Hematopoietic multipotent progenitor cell (in vitro differentiated cells): ENCODE measurements around the gene VNN1. TPM values are rescaled to one million over a fixed set of nuclear protein-coding genes. Genes with fewer than 3 reads are reported as not detected.

Experiments used
- total RNA-seq: library from RNA; depleted of rRNA; stranded (reverse); fragments of >200 nt; gene quantifications from one replicate; pipeline ENCODE4 v1.2.3, GENCODE V29; 2012

The VNN1 gene
- total RNA-seq, 1 donor, result 2.2 TPM

Other genes with a start within 250 kb of the VNN1 start
- gene STX7, start 200.9 kb downstream of the VNN1 start, total RNA-seq, result 17.8 TPM
- not detected for gene TAAR9, start 175.8 kb downstream of the VNN1 start, total RNA-seq
- not detected for gene TAAR8, start 161.4 kb downstream of the VNN1 start, total RNA-seq
- not detected for gene TAAR6, start 143.7 kb downstream of the VNN1 start, total RNA-seq
- gene TAAR5, start 124.3 kb downstream of the VNN1 start, total RNA-seq, result not detected
- not detected for gene TAAR2, start 89.8 kb downstream of the VNN1 start, total RNA-seq
- not detected for gene TAAR1, start 54.9 kb downstream of the VNN1 start, total RNA-seq
- gene VNN2, start 43.8 kb upstream of the VNN1 start, total RNA-seq, result 3.0 TPM
- gene SLC18B1, start 84.6 kb upstream of the VNN1 start, total RNA-seq, result 1.9 TPM
- 11,027 TPM for gene RPS12, start 100.5 kb upstream of the VNN1 start, total RNA-seq